Heart right ventricle (tissue), 16 donors: ENCODE measurements around the gene UFM1. TPM values are rescaled to one million over a fixed set of nuclear protein-coding genes. Genes with fewer than 3 reads are reported as not detected.

Experiments
- ATAC-seq, 8 donors: fragments of 200-7000 bp; cut with Tn5 transposase; one replicate each; pipeline ENCODE4 v1.9.1; 2020; ENCODE audit warnings: mild to moderate bottlenecking in 8 of 8, moderate library complexity in 8 of 8, moderate number of reproducible peaks in 1 of 8
- DNase-seq, 2 donors: peaks; one replicate each; pipeline ENCODE4 v3.0.0-alpha.2; 2020
- H3K27ac ChIP-seq, 10 donors: fragments of 200-600 bp; sonication (generic) in 2 of 10; one replicate each; pipeline versions ENCODE4 v1.5.0 to v1.8.0; 2020 to 2022; ENCODE audit warnings: mild to moderate bottlenecking in 3 of 10
- H3K27me3 ChIP-seq, 7 donors: fragments of 200-600 bp; one replicate each; pipeline ENCODE4 v1.8.0; 2021 to 2022; ENCODE audit warnings: mild to moderate bottlenecking in 2 of 7
- H3K36me3 ChIP-seq, 9 donors: fragments of 200-600 bp; sonication (generic) in 1 of 9; one replicate each; pipeline versions ENCODE4 v1.5.0 to v1.8.0; 2020 to 2022; ENCODE audit warnings: mild to moderate bottlenecking in 2 of 9
- H3K4me1 ChIP-seq, 9 donors: fragments of 200-600 bp; sonication (generic) in 1 of 9; one replicate each; pipeline versions ENCODE4 v1.5.0 to v1.8.0; 2020 to 2022; ENCODE audit warnings: mild to moderate bottlenecking in 4 of 9
- H3K4me3 ChIP-seq, 10 donors: fragments of 200-600 bp; sonication (generic) in 2 of 10; one replicate each; pipeline versions ENCODE4 v1.5.0 to v1.8.0; 2020 to 2022; ENCODE audit warnings: mild to moderate bottlenecking in 7 of 10, moderate library complexity in 2 of 10
- H3K9me3 ChIP-seq, 11 donors: fragments of 200-600 bp in 10 of 11; sonication (generic) in 2 of 11; one replicate each; pipeline versions ENCODE4 v1.5.0 to v1.8.0; 2013 to 2022; ENCODE audit warnings: mild to moderate bottlenecking in 2 of 11, control low read depth in 1 of 11, moderate library complexity in 1 of 11
- WGBS, 2 donors: extraction: QIAGEN DNeasy Blood & Tissue Kit; methylation state at CpG; one replicate each; pipeline ENCODE4 v1.1.7; 2013; ENCODE audit warnings: inconsistent platforms in 1 of 2; 5-methylcytosine and 5-hydroxymethylcytosine counted together
- intact Hi-C, 10 donors: fragments of 100-400 bp; cut with DNase I; formaldehyde crosslinking; loops; one replicate each; pipeline versions ENCODE4 v1.11.1 to v1.14.2; 2022
- polyA plus RNA-seq, 2 donors: library from polyadenylated mRNA; stranded (reverse); fragments of 200-250 nt; gene quantifications; one replicate each; pipeline ENCODE4 v1.2.3, GENCODE V29; 2013
- total RNA-seq, 10 donors: library from RNA; stranded (reverse); fragmentation: NEBNext Ultra II Directional in 3 of 10; extraction: Animal tissue kit (Norgen Biotek cat#: 25700) in 3 of 10; gene quantifications; one replicate each; pipeline versions ENCODE4 v1.2.1 to v1.2.4, GENCODE V29; 2021 to 2023
- TF ChIP-seq, protein P1 (sequence below), 9 donors: fragments of 200-600 bp; sonication (generic) in 2 of 9; IDR thresholded peaks; one replicate each; pipeline versions ENCODE4 v1.5.0 to v1.8.0; 2021 to 2022; ENCODE audit warnings: antibody characterized with exemption in 9 of 9, mild to moderate bottlenecking in 5 of 9, moderate library complexity in 1 of 9
- donor health status: Arrhythmogenic right ventricular cardiomyopathy.
- donor health status: ischemic (EF 13 %, LVEDD 7.1; RV severe dilation, severe dysfunction).
- donor health status: healthy with polysubstance abuse.
- donor health status: DM: no; HTN: yes; CAD: no.
- donor health status: DM: no; HTN: no; CAD: no.
- donor health status: ischemic (EF 25% LVEDD 6.9; RV normal size, moderate dysfunction).
- donor health status: ischemic (EF 25% LVEDD 5.7; RV mildly dilated, moderate dysfunction).
- donor health status: healthy.
- donor health status: DM: yes; HTN: yes; CAD: no.
- donor health status: Ischemic cardiomyopathy.
- donor health status: ischemic (EF 35%, LVEDD 5.7; RV mildly dilated, moderate dysfunction).
- donor health status: nonischemic (EF 11% LVEDD 7.7; RV severe dilation, severe dysfunction).
- donor health status: DM: yes; HTN: yes; CAD: no.
- donor health status: PGD.
- donor health status: ischemic (EF 29% LVEDD 5.4; RV normal size, mild dysfunction).
- donor health status: nonischemic (EF 23%, LVEDD 6.1; RV moderate dilation, normal function).

UFM1 gene
- total and polyA plus RNA-seq, 12 donors = 19.8 to 39.0 (median 26.0) TPM

- no peaks in the 10 kb centered on the region for H3K36me3 ChIP-seq
- no peak overlapping the region for H3K4me3 ChIP-seq
- TF ChIP-seq, protein P1, sequence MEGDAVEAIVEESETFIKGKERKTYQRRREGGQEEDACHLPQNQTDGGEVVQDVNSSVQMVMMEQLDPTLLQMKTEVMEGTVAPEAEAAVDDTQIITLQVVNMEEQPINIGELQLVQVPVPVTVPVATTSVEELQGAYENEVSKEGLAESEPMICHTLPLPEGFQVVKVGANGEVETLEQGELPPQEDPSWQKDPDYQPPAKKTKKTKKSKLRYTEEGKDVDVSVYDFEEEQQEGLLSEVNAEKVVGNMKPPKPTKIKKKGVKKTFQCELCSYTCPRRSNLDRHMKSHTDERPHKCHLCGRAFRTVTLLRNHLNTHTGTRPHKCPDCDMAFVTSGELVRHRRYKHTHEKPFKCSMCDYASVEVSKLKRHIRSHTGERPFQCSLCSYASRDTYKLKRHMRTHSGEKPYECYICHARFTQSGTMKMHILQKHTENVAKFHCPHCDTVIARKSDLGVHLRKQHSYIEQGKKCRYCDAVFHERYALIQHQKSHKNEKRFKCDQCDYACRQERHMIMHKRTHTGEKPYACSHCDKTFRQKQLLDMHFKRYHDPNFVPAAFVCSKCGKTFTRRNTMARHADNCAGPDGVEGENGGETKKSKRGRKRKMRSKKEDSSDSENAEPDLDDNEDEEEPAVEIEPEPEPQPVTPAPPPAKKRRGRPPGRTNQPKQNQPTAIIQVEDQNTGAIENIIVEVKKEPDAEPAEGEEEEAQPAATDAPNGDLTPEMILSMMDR (IDR thresholded peaks at IDR 0.05) = no peak
- H3K27me3 ChIP-seq = no peaks in the 10 kb centered on the region
- DNase-seq (no peak), ATAC-seq (no peak)
- no peak overlapping the region for H3K27ac ChIP-seq
- H3K4me1 ChIP-seq = peaks cover 0 to 8% (median 7%) of the 10 kb centered on the region in 9 donors
- peaks cover 0 to 3% (median 0%) of the 10 kb centered on the region in 11 donors for H3K9me3 ChIP-seq
- intact Hi-C loops = no loop called here
- 74 to 76% methylated on average over 9 of the region's 9 CpGs for WGBS, 2 donors
These were observed 35.7 kb downstream of the UFM1 start for GRCh38 chr13:38385153-38385891.

DNA sequence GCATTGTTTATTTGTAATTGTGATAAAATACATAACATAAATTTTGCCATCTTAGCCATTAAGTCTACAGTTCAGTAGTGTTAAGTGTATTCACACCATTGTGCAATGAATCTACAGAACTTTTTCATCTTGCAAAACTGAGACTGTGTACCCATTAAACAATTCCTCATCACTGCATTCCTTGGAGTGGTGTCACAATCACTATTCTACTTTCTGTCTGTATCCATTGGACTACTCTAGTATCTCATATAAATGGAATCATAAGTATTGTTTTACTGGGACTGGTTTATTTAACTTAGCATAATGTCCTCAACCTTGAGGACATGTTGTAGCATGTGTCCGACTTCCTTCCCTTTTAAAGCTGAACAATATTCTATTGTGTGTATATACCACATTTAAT, 36.8 kb downstream of the UFM1 start:
- intact Hi-C loops = no loop called here

GRCh38 chr13:38391341-38391740, 41.7 kb downstream of the UFM1 start:
- no peaks in the 10 kb centered on the region for H3K27me3 ChIP-seq
- WGBS, 2 donors = 79 to 95% methylated on average over 2 of the region's 2 CpGs
- H3K36me3 ChIP-seq = no peaks in the 10 kb centered on the region
- H3K4me1 ChIP-seq = no peaks in the 10 kb centered on the region
- TF ChIP-seq, protein P1 (IDR thresholded peaks at IDR 0.05) = no peak
- H3K4me3 ChIP-seq = no peak overlapping the region
- no peak overlapping the region for H3K27ac ChIP-seq
- intact Hi-C loops = no loop called here
- ATAC-seq (no peak), DNase-seq (no peak)
- H3K9me3 ChIP-seq = peaks cover 0 to 14% (median 0%) of the 10 kb centered on the region in 11 donors

More for the DNA sequence above, 36.8 kb downstream of the UFM1 start:
- WGBS, 2 donors = 93 to 96% methylated on average over 1 of the region's 1 CpG
- TF ChIP-seq, protein P1 (IDR thresholded peaks at IDR 0.05) = no peak
- H3K4me1 ChIP-seq = peaks cover 0 to 4% (median 2%) of the 10 kb centered on the region in 9 donors
- H3K9me3 ChIP-seq = peaks cover 0 to 14% (median 0%) of the 10 kb centered on the region in 11 donors
- H3K36me3 ChIP-seq = no peaks in the 10 kb centered on the region
- ATAC-seq (no peak), DNase-seq (no peak)
- no peaks in the 10 kb centered on the region for H3K27me3 ChIP-seq
- no peak overlapping the region for H3K27ac ChIP-seq
- H3K4me3 ChIP-seq = no peak overlapping the region

DNA sequence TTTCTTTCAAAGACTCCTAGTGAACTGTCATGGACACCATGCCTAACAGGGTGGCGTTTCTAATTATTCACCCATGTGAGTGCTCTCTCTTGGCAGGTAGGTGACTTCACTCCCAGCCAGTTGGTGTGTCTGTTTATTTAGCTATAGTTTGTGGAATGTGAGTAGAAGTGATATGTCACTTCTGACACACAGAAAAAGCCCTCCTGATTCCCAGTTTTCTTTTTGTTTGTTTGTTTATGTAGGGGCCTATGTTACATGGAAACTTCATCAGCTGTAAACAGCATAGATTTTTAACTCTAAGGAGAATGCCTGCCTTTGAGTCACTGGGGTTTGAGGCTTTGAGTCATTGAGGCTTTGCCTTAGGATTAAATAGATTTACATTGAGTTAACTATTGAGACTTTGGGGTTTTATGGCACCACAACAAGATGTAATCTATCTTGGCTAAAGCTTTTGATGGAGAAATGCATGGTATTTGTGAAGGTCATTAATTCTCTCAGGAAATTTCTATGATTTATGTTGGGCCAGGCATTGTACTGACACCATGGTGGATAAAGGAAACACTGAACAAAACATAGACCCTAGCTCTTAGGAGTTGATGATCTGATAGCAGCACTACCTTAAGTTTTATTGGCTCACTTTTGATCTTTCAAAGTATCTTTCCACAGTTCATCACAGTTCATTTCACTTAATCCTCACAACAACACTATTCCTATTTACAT, 45.3 kb downstream of the UFM1 start:
- no peak for ATAC-seq
- intact Hi-C loops = no loop called here
- Histone ChIP-seq H3K27me3 (no peaks in the 10 kb centered on the region), H3K4me1 (no peaks in the 10 kb centered on the region), H3K27ac (no peak overlapping the region), H3K4me3 (no peak overlapping the region), H3K36me3 (no peaks in the 10 kb centered on the region), H3K9me3 (peaks cover 0 to 14% (median 0%) of the 10 kb centered on the region in 11 donors)
- 58 to 78% methylated on average over 1 of the region's 1 CpG for WGBS, 2 donors
- no peak for DNase-seq
- TF ChIP-seq, protein P1 (IDR thresholded peaks at IDR 0.05) = no peak
